Parathyroid adenoma (tissue), 2 donors: ENCODE results near the gene ELOVL4.

Experiments used
- H2AFZ ChIP-seq: fragments of 300-600 bp; sonication (generic); one replicate; pipeline ENCODE4 v1.7.0; 2017; ENCODE audit warnings: antibody characterized with exemption, mild to moderate bottlenecking
- H3K27ac ChIP-seq: fragments of 300-600 bp; sonication (generic); one replicate; pipeline ENCODE4 v1.7.0; 2017
- H3K27me3 ChIP-seq: fragments of 300-600 bp; sonication (generic); one replicate; pipeline ENCODE4 v1.7.0; 2017; ENCODE audit warnings: low read length; ENCODE audit not compliant: control insufficient read depth, insufficient read depth
- H3K36me3 ChIP-seq: fragments of 300-600 bp; sonication (generic); one replicate; pipeline ENCODE4 v1.7.0; 2017; ENCODE audit warnings: low read length; ENCODE audit not compliant: control insufficient read depth, insufficient read depth
- H3K4me1 ChIP-seq: fragments of 300-600 bp; sonication (generic); one replicate; pipeline ENCODE4 v1.7.0; 2017; ENCODE audit warnings: control low read depth
- H3K4me2 ChIP-seq: fragments of 300-600 bp; sonication (generic); one replicate; pipeline ENCODE4 v1.7.0; 2017; ENCODE audit warnings: low read length
- H3K4me3 ChIP-seq: fragments of 300-600 bp; sonication (generic); one replicate; pipeline ENCODE4 v1.7.0; 2017; ENCODE audit warnings: low read depth, low read length
- H3K79me2 ChIP-seq: fragments of 300-600 bp; sonication (generic); one replicate; pipeline ENCODE4 v1.7.0; 2017; ENCODE audit warnings: control low read depth
- H3K9ac ChIP-seq: fragments of 300-600 bp; sonication (generic); one replicate; pipeline ENCODE4 v1.7.0; 2017; ENCODE audit warnings: mild to moderate bottlenecking
- H3K9me3 ChIP-seq: fragments of 300-600 bp; sonication (generic); one replicate; pipeline ENCODE4 v1.7.0; 2017; ENCODE audit warnings: low read length; ENCODE audit not compliant: control insufficient read depth
- TF ChIP-seq, protein P1 (sequence below): fragments of 300-600 bp; sonication (generic); IDR thresholded peaks from one replicate; pipeline ENCODE4 v1.7.0; 2017; ENCODE audit warnings: antibody characterized with exemption, mild to moderate bottlenecking
- donor health status: primary hyperparathyroidism.

Gene ELOVL4

DNA sequence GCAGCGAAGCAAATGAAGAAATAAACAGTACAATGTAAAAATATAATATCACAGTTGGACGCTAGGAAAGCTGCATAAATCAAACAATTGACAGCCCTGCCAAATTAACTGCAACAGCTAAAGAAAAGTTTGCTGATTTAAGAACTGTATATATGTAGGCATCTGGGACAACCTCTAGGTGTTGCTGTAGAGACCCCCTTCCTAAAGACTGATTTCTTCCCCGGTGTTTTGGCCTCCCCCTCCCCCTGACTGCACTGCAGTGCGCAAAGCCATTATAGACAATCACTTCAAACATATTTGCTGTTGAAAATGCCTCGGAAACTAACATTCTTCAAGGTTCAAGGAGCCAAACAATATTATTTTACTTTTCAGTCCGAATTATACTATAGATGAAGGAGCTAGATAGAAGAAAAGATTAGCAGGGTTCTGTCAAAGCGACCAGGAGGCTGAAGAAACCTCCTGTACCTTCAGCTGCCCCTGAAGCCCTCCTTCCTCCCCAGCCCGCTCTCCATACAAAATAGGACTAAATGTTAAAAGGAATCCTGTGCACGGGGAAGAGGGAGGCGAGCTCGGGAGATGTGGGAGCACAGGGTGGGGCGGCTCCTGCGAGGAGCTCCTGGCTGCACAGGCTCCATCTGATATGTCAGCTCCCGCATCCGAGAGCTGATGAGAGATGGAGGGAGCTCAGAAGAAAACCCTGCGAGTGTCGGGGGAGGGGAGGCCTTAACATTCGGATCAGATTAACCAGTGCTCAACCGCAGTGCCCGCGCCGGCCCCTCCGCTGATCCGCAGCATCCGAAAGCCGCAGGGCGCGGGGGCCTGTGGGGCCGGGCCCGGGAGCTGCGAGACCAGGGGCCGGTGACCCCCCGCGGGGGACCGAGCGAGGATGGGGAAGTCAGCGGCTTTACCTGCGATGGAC lies 822 bp downstream of the ELOVL4 start:
- peaks cover 4% of the 10 kb centered on the region for H3K4me1 ChIP-seq
- H3K4me3 ChIP-seq = peak overlapping the region; percentile 67
- no peaks in the 10 kb centered on the region for H3K9me3 ChIP-seq
- H2AFZ ChIP-seq = peak overlapping the region; percentile 96
- no peaks in the 10 kb centered on the region for H3K36me3 ChIP-seq
- peaks cover 28% of the 10 kb centered on the region for H3K79me2 ChIP-seq
- peak overlapping the region; percentile 89 for H3K4me2 ChIP-seq
- peak overlapping the region; percentile 79 for H3K27ac ChIP-seq
- peak overlapping the region; percentile 62 for H3K9ac ChIP-seq
- TF ChIP-seq, protein P1, sequence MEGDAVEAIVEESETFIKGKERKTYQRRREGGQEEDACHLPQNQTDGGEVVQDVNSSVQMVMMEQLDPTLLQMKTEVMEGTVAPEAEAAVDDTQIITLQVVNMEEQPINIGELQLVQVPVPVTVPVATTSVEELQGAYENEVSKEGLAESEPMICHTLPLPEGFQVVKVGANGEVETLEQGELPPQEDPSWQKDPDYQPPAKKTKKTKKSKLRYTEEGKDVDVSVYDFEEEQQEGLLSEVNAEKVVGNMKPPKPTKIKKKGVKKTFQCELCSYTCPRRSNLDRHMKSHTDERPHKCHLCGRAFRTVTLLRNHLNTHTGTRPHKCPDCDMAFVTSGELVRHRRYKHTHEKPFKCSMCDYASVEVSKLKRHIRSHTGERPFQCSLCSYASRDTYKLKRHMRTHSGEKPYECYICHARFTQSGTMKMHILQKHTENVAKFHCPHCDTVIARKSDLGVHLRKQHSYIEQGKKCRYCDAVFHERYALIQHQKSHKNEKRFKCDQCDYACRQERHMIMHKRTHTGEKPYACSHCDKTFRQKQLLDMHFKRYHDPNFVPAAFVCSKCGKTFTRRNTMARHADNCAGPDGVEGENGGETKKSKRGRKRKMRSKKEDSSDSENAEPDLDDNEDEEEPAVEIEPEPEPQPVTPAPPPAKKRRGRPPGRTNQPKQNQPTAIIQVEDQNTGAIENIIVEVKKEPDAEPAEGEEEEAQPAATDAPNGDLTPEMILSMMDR = peak; percentile 14
- H3K27me3 ChIP-seq = no peaks in the 10 kb centered on the region

DNA sequence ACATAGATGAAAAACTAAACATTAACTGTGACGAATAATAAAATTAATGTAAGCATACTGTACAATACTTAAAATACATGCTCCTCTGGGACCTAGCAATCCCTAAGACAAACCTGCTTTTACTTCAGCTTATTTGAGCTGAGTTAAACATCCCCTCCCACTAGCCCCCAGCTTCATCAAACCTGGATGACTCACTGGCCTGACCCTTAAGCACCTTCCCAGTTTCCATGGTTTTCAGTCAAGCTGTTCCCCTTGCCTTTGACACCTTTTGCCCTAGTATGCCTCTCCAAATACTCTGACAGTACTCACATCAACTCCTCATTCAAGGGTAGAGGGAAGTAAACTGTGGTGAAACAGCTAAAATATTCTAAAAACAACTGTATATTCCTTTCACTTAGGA lies 4.2 kb downstream of the ELOVL4 start:
- no peak overlapping the region for H3K4me3 ChIP-seq
- no peaks in the 10 kb centered on the region for H3K27me3 ChIP-seq
- TF ChIP-seq, protein P1 = no peak
- no peak overlapping the region for H3K9ac ChIP-seq
- H3K4me2 ChIP-seq = no peak overlapping the region
- H3K36me3 ChIP-seq = no peaks in the 10 kb centered on the region
- peaks cover 4% of the 10 kb centered on the region for H3K4me1 ChIP-seq
- no peaks in the 10 kb centered on the region for H3K9me3 ChIP-seq
- no peak overlapping the region for H3K27ac ChIP-seq
- peaks cover 34% of the 10 kb centered on the region for H3K79me2 ChIP-seq
- H2AFZ ChIP-seq = no peak overlapping the region

DNA sequence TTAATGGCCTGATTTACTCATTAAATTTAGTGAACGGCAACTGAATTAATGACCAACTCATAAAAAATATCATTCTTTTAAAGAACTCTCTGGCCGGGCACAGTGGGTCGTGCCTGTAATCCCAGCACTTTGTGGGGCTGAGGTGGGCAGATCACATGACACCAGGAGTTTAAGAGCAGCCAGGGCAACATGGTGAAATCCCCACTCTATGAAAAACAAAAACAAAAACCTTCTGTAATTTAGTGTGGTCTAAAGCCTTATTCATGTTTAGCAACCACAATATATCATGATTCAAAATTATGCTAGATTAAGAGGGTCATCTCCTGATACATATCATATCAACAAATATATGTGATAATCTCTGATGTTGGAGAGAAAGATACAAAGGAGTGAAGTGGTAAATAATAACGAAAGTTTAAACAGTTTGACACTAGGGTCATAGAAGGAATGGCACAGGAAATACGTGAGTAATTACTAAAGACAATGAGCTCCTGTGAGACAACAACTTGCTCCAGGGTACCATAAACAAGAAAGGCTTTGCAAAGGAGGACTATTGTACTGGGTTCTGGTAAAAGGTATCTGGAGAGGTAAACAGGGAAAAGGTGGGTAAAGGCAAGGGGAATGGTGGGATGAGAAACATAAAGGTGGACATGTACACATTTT lies 5.7 kb downstream of the ELOVL4 start:
- no peaks in the 10 kb centered on the region for H3K9me3 ChIP-seq
- TF ChIP-seq, protein P1 = no peak
- no peak overlapping the region for H3K4me2 ChIP-seq
- no peak overlapping the region for H3K27ac ChIP-seq
- H3K36me3 ChIP-seq = no peaks in the 10 kb centered on the region
- peaks cover 4% of the 10 kb centered on the region for H3K4me1 ChIP-seq
- H3K9ac ChIP-seq = no peak overlapping the region
- H3K4me3 ChIP-seq = no peak overlapping the region
- H2AFZ ChIP-seq = no peak overlapping the region
- H3K79me2 ChIP-seq = peaks cover 41% of the 10 kb centered on the region
- H3K27me3 ChIP-seq = no peaks in the 10 kb centered on the region

DNA sequence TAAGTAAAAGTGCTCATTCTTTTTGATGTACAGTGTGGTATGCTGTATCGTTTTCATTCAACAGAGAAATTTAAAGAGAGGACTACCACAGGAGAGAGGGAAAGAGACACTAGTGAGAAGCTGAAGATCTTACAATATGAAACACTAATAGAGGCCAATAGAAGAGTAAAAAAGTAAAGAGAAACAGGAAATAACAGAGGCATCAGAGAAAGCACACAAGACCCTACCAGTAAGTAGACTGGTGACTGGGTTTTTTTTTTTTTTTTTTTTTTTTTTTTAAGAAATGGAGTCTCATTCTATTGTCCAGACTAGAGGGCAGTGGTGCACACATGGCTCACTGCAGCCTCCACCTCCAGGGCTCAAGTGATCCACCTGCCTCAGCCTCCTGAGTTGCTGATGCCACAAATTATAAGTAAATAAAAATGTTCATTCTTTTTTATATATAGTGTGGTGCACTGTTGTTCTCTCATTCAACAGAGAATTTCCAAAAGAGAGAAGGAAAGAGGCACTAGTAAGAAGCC lies 18.8 kb downstream of the ELOVL4 start:
- TF ChIP-seq, protein P1 = no peak

More for the DNA sequence above, 18.8 kb downstream of the ELOVL4 start:
- Histone ChIP-seq H3K79me2 (peaks cover 7% of the 10 kb centered on the region), H3K4me1 (no peaks in the 10 kb centered on the region), H3K27me3 (no peaks in the 10 kb centered on the region), H3K27ac (no peak overlapping the region), H2AFZ (no peak overlapping the region), H3K4me2 (no peak overlapping the region), H3K4me3 (no peak overlapping the region), H3K36me3 (no peaks in the 10 kb centered on the region), H3K9ac (no peak overlapping the region), H3K9me3 (no peaks in the 10 kb centered on the region)
